Neural progenitor cell (in vitro differentiated cells): ENCODE results near the gene MTF2. TPM values are rescaled to one million over a fixed set of nuclear protein-coding genes. Genes with fewer than 3 reads are reported as not detected.
A peak's percentile ranks its signal among the peaks of the same experiment; 100 is the strongest.
"Not testable (repeated sequence)": the region's sequence is repeated elsewhere in the genome, so short reads cannot be mapped to it uniquely, and the experiment has no call there.

ENCODE experiments used
- DNase-seq: peaks from one replicate; pipeline ENCODE4 v3.0.0-alpha.2; 2016; ENCODE audit warnings: low spot score
- H2AFZ ChIP-seq: fragments of 200-600 bp; sonication (generic); replicated peaks from 2 replicates; pipeline ENCODE4 v1.6.1; 2016; ENCODE audit warnings: antibody characterized with exemption
- H3F3A ChIP-seq: fragments of 200-600 bp; sonication (generic); 2 replicates; pipeline ENCODE4 v1.6.1; 2016; ENCODE audit warnings: antibody characterized with exemption, low read depth
- H3K27ac ChIP-seq: fragments of 200-600 bp; sonication (generic); 2 replicates; pipeline ENCODE4 v1.5.1; 2016; ENCODE audit warnings: mild to moderate bottlenecking
- H3K27me3 ChIP-seq: fragments of 200-600 bp; sonication (generic); 2 replicates; pipeline ENCODE4 v1.6.1; 2016; ENCODE audit warnings: mild to moderate bottlenecking, moderate library complexity
- H3K36me3 ChIP-seq: fragments of 200-600 bp; sonication (generic); 2 replicates; pipeline ENCODE4 v1.5.1; 2016
- H3K4me1 ChIP-seq: fragments of 200-600 bp; sonication (generic); 2 replicates; pipeline ENCODE4 v1.6.1; 2016; ENCODE audit warnings: mixed run types
- H3K4me2 ChIP-seq: fragments of 200-600 bp; sonication (generic); 2 replicates; pipeline ENCODE4 v1.6.1; 2016
- H3K4me3 ChIP-seq: fragments of 200-600 bp; sonication (generic); 2 replicates; pipeline ENCODE4 v1.5.1; 2016
- H3K79me2 ChIP-seq: fragments of 200-600 bp; sonication (generic); 2 replicates; pipeline ENCODE4 v1.6.1; 2016; ENCODE audit warnings: low read depth
- H3K9ac ChIP-seq: fragments of 200-600 bp; sonication (generic); 2 replicates; pipeline ENCODE4 v1.6.1; 2016
- H3K9me3 ChIP-seq: fragments of 200-600 bp; sonication (generic); 2 replicates; pipeline ENCODE4 v1.5.1; 2016; ENCODE audit warnings: low read depth
- H4K20me1 ChIP-seq: fragments of 200-600 bp; sonication (generic); 2 replicates; pipeline ENCODE4 v1.6.1; 2016; ENCODE audit warnings: low read depth
- H3K27ac Mint-ChIP-seq: 3 replicates; pipeline ENCODE4 v1.8.0; 2021; ENCODE audit warnings: mixed read lengths
- H3K27me3 Mint-ChIP-seq: 2 replicates; pipeline ENCODE4 v1.8.0; 2022; ENCODE audit warnings: low read depth, mild to moderate bottlenecking, inconsistent platforms, moderate library complexity, mixed read lengths; ENCODE audit not compliant: insufficient read depth
- H3K36me3 Mint-ChIP-seq: 3 replicates; pipeline ENCODE4 v1.8.0; 2021; ENCODE audit warnings: mixed read lengths
- H3K4me1 Mint-ChIP-seq: 3 replicates; pipeline ENCODE4 v1.8.0; 2021; ENCODE audit warnings: mixed read lengths
- H3K4me3 Mint-ChIP-seq: 3 replicates; pipeline ENCODE4 v1.8.0; 2021; ENCODE audit warnings: mild to moderate bottlenecking, moderate library complexity, mixed read lengths
- H3K9me3 Mint-ChIP-seq: 3 replicates; pipeline ENCODE4 v1.8.0; 2020; ENCODE audit warnings: mixed read lengths
- EZH2 ChIP-seq: fragments of 200-600 bp; sonication (generic); IDR thresholded peaks from 2 replicates; pipeline ENCODE4 v1.6.1; 2017; ENCODE audit warnings: antibody characterized with exemption, mild to moderate bottlenecking, moderate library complexity
- EZH2phosphoT487 ChIP-seq: fragments of 200-600 bp; sonication (generic); IDR thresholded peaks from 2 replicates; pipeline ENCODE4 v1.6.1; 2017; ENCODE audit warnings: antibody characterized with exemption
- total RNA-seq: library from RNA; depleted of rRNA; stranded (reverse); fragments of >200 nt; gene quantifications from 2 replicates; pipeline ENCODE4 v1.2.3, GENCODE V29; 2015; ENCODE audit warnings: low replicate concordance
- TF ChIP-seq, protein P1 (sequence below): fragments of 200-600 bp; sonication (generic); IDR thresholded peaks from 2 replicates; pipeline ENCODE4 v1.5.1; 2017; ENCODE audit warnings: antibody characterized with exemption, mild to moderate bottlenecking

Gene MTF2
- 118 and 149 TPM in 2 replicates for total RNA-seq

DNA sequence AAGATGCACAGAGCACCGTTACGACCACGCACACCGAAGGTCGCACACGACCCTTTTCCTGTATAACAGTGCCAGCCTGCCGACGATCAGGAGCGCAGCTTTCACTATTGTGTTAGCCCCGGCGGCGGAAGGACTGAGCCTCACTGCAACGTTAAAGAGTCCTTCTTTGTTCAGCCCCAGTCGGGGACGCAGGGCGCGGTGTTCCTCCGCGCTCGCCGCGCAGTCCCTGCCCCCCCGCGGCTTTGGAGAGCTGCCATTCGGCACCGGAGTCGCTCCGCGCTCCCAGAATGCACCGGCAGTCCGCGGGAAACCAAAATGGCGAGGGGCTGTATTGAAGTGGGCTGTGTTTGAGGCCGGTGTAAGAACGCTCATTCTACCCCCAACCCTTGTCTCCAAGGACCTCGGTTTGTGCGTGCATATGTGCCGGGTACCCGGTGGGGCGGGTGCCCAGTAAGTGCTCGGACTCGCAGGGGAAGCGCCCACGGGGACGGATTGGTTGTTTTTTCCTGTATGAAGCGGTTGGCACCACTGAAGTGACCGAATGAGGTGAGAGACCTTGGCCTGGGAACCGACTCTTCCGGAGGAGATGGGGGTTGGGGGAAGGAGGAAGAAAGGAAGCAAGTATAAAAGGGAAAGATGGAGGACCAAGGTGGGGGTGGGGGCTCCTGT lies at the start of gene MTF2:
TSS of gene MTF2 (plus strand) at position 298 of the 669 bp plus-strand sequence. CDS start at position 542, 244 bp downstream.
- peaks cover 5% of the 10 kb centered on the region for H3K27me3 Mint-ChIP-seq
- TF ChIP-seq EZH2 (no peak), EZH2phosphoT487 (no peak)
- TF ChIP-seq, protein P1, sequence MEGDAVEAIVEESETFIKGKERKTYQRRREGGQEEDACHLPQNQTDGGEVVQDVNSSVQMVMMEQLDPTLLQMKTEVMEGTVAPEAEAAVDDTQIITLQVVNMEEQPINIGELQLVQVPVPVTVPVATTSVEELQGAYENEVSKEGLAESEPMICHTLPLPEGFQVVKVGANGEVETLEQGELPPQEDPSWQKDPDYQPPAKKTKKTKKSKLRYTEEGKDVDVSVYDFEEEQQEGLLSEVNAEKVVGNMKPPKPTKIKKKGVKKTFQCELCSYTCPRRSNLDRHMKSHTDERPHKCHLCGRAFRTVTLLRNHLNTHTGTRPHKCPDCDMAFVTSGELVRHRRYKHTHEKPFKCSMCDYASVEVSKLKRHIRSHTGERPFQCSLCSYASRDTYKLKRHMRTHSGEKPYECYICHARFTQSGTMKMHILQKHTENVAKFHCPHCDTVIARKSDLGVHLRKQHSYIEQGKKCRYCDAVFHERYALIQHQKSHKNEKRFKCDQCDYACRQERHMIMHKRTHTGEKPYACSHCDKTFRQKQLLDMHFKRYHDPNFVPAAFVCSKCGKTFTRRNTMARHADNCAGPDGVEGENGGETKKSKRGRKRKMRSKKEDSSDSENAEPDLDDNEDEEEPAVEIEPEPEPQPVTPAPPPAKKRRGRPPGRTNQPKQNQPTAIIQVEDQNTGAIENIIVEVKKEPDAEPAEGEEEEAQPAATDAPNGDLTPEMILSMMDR = no peak
- peaks cover 10% of the 10 kb centered on the region for H3K4me1 Mint-ChIP-seq
- Histone ChIP-seq H3K36me3 (peaks cover 15% of the 10 kb centered on the region), H3K27me3 (no peaks in the 10 kb centered on the region), H3K27ac (peak within 1 kb of the TSS; percentile 95), H3F3A (peaks cover 10% of the 10 kb centered on the region), H3K4me3 (peak within 1 kb of the TSS; percentile 82), H4K20me1 (peaks cover 23% of the 10 kb centered on the region), H3K9me3 (peaks cover 11% of the 10 kb centered on the region), H3K79me2 (peaks cover 51% of the 10 kb centered on the region), H3K9ac (peak within 1 kb of the TSS; percentile 95), H3K4me1 (peaks cover 15% of the 10 kb centered on the region), H3K4me2 (peak within 1 kb of the TSS; percentile 83), H2AFZ (peak within 1 kb of the TSS; percentile 94)
- H3K27ac Mint-ChIP-seq = peak within 1 kb of the TSS; percentile 94
- DNase-seq = peak; percentile 99
- H3K36me3 Mint-ChIP-seq = peaks cover 16% of the 10 kb centered on the region
- peaks cover 16% of the 10 kb centered on the region for H3K9me3 Mint-ChIP-seq
- H3K4me3 Mint-ChIP-seq = peak within 1 kb of the TSS; percentile 96

DNA sequence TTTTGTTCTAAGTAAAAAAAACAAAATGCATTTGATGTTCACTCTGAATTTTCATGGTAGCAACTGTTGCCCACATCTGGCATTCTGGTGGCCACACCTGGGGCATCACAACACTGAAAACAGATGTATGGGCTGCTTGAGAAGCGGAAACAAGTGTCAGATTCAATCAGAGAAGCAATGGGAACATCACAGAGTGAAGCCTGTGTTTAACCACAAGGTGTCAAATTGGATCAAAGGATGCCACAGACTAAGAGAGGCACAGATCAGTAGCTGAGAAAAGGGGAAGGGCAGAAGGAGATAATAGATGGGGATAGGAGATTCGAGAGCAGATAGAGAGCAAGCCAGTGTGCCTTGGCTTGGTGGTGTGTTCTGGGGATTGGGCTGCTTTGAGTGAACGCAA lies 49.8 kb upstream of the MTF2 start:
- Mint-ChIP-seq H3K27ac (no peak overlapping the region), H3K27me3 (peaks cover 6% of the 10 kb centered on the region), H3K9me3 (no peaks in the 10 kb centered on the region), H3K36me3 (no peaks in the 10 kb centered on the region), H3K4me3 (no peak overlapping the region), H3K4me1 (no peaks in the 10 kb centered on the region)
- no peaks in the 10 kb centered on the region for H3K4me1 ChIP-seq
- no peaks in the 10 kb centered on the region for H3K9me3 ChIP-seq
- no peak overlapping the region for H3K9ac ChIP-seq
- no peaks in the 10 kb centered on the region for H3F3A ChIP-seq
- no peaks in the 10 kb centered on the region for H3K27me3 ChIP-seq
- TF ChIP-seq, protein P1 = no peak
- TF ChIP-seq EZH2phosphoT487 (no peak), EZH2 (no peak)
- no peaks in the 10 kb centered on the region for H3K36me3 ChIP-seq
- no peaks in the 10 kb centered on the region for H4K20me1 ChIP-seq
- H3K79me2 ChIP-seq = no peaks in the 10 kb centered on the region
- H2AFZ ChIP-seq = no peak overlapping the region
- H3K4me2 ChIP-seq = no peak overlapping the region
- no peak overlapping the region for H3K27ac ChIP-seq
- DNase-seq = no peak
- H3K4me3 ChIP-seq = no peak overlapping the region

DNA sequence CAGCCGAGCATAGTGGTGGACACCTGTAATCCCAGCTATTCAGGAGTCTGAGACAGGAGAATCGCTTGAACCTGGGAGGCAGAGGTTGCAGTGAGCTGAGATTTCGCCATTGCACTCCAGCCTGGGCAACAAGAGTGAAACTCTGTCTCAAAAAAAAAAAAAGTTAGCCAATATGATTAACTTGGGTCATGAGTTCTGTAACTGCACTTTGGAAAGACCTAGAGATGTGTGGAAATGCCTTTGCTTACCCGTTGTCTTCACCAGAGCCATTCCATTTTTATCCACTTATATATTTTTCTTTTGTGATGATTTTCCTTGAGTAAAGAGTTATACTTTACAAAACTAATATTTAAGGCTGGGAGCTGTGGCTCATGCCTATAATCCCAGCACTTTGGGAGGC lies 48.9 kb upstream of the MTF2 start:
- not testable (repeated sequence) for H3F3A ChIP-seq, H3K27me3 ChIP-seq, H3K4me3 ChIP-seq, H3K4me1 Mint-ChIP-seq, H3K79me2 ChIP-seq, H4K20me1 ChIP-seq, H3K27ac ChIP-seq, H3K27me3 Mint-ChIP-seq, DNase-seq, H3K4me3 Mint-ChIP-seq, H3K9me3 Mint-ChIP-seq, H3K9me3 ChIP-seq, H2AFZ ChIP-seq, H3K9ac ChIP-seq, H3K36me3 Mint-ChIP-seq, H3K4me2 ChIP-seq, H3K4me1 ChIP-seq, H3K27ac Mint-ChIP-seq, H3K36me3 ChIP-seq

DNA sequence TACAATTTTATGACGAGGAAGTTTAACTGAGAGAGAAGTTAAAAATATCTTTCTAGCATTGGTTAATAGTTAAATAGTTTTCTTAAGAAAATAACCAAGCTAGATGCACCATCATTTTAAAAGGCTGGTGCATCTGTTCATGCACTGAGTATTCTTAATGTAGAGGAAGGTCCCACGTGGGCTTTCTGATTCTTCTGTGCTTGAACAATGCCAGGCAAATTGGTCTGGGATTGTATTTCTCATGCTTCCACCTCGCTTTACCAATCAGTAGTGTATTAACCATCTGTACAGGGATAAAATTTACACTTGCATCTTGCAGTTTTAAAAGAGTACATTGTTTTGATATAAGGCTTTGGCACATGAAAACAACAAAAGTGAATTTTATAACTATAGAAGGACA lies 47.4 kb upstream of the MTF2 start:
- Histone ChIP-seq H3K9me3 (no peaks in the 10 kb centered on the region), H2AFZ (no peak overlapping the region), H3K79me2 (no peaks in the 10 kb centered on the region), H3K4me2 (no peak overlapping the region), H3F3A (no peaks in the 10 kb centered on the region), H3K27me3 (no peaks in the 10 kb centered on the region), H3K36me3 (no peaks in the 10 kb centered on the region), H3K27ac (no peak overlapping the region), H3K9ac (no peak overlapping the region), H3K4me3 (no peak overlapping the region), H4K20me1 (no peaks in the 10 kb centered on the region), H3K4me1 (no peaks in the 10 kb centered on the region)
- H3K9me3 Mint-ChIP-seq = no peaks in the 10 kb centered on the region
- no peaks in the 10 kb centered on the region for H3K36me3 Mint-ChIP-seq
- H3K4me1 Mint-ChIP-seq = no peaks in the 10 kb centered on the region
- no peak for DNase-seq
- H3K4me3 Mint-ChIP-seq = no peak overlapping the region
- no peak overlapping the region for H3K27ac Mint-ChIP-seq
- H3K27me3 Mint-ChIP-seq = peaks cover 6% of the 10 kb centered on the region
- no peak for TF ChIP-seq EZH2
- TF ChIP-seq EZH2phosphoT487 = no peak
- TF ChIP-seq, protein P1 = no peak
